Stimulated activated CD4-positive, alpha-beta T cell treated with anti-CD3 and anti-CD28 coated beads, Interleukin-15, amount 100 ng/mL, for 1 hour (primary cell): ENCODE results near the gene IRAK4.

Experiments
- DNase-seq, 2 donors: peaks; one replicate each; pipeline ENCODE4 v3.0.0-alpha.2; 2020; ENCODE audit warnings: low read depth in 1 of 2, low spot score in 1 of 2

The IRAK4 gene

DNA sequence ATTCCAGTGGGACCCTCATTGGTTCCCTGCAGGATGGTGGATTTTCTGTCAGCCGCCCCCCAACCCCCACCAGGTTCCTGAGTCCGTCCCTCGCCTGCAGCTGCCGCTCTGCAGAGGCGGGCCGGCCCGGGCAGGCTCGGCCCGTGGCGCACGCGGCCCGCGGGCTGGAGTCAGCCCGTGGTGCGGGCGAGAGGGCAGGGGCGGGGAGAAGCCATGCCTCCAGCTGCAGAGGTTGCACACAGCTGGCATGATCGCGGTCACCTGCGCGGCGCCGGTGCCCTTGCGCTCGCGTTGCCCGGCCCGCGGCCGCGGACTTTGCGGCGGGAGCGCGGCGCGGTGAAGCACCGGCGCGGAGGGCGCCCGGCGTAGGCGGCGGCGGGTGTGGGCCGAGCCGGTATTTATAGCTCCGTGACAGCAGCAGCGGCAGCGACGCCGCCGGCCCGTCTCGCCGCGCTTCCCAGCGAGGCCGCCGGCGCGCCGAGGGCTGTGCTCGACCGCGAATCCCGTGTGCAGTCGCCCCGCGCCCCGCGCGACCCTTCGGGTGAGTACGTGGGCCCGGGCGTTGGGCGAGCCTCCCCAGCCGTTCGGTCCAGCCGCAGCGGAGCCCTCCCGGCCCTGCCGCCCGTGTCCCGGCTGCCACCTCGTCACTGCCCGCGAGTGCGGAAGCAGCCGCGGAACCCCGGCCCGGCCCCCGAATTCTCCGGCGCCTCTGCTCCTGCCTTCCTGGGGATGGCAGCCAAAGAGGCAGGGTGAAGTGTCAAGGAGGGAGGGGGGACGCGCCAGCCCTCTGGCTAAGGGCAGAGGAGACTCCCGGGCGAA, 77.1 kb downstream of the IRAK4 start, which contains the start of gene TMEM117:
TSS of gene TMEM117 (plus strand) at position 426 of the 819 bp plus-strand sequence.
- DNase-seq: peak; percentile 28 to 47

DNA sequence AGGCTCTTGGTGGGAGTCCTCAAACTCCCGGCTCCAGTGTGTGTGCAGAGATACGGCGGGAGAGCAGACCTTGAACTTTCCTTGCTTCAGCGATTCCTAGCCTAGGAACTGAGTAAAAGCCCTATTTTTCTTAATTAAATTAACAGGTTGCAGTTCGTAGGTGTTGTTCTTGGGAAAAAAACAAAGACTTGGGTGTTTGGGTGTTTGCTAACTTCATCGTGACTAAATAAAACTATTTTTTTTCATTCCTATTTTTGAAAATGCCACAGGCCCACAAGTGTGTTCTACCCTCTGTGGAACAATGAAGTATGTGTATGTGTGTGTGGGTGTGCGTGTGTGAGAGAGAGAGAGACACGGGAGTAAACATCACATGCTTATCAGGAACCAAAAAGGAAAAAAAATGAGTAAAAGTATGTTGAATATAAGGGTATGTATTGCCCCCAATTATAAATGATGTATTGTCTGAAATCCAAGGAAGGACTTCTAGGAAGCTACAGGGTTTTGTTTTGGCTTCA, 77.8 kb downstream of the IRAK4 start:
- DNase-seq: no peak
